HepG2 (cell line): Measurements from ENCODE around the gene LHPP. TPM values are rescaled to one million over a fixed set of nuclear protein-coding genes. Genes with fewer than 3 reads are reported as not detected.
A peak's percentile ranks its signal among the peaks of the same experiment; 100 is the strongest.

Experiments
- AHDC1 ChIP-seq: sonication (generic); formaldehyde crosslinking; IDR thresholded peaks from 2 replicates; pipeline ENCODE4 v1.5.1; 2020; ENCODE audit warnings: mild to moderate bottlenecking, missing genetic modification reagents, borderline replicate concordance
- FOXP4 ChIP-seq: sonication (generic); formaldehyde crosslinking; IDR thresholded peaks from 2 replicates; pipeline ENCODE4 v1.4.0; 2020; ENCODE audit warnings: missing genetic modification reagents
- GMEB1 ChIP-seq: sonication (generic); formaldehyde crosslinking; IDR thresholded peaks from 2 replicates; pipeline ENCODE4 v1.5.1; 2020; ENCODE audit warnings: missing genetic modification reagents, mild to moderate bottlenecking, borderline replicate concordance
- HIVEP1 ChIP-seq: sonication (generic); formaldehyde crosslinking; IDR thresholded peaks from 2 replicates; pipeline ENCODE4 v1.4.0; 2020; ENCODE audit warnings: mild to moderate bottlenecking, missing genetic modification reagents
- HMG20A ChIP-seq: IDR thresholded peaks from 2 replicates; pipeline ENCODE4 v1.6.1; 2016; ENCODE audit warnings: borderline replicate concordance
- HNRNPLL ChIP-seq: fragments of 200-400 bp; formaldehyde crosslinking; IDR thresholded peaks from 2 replicates; pipeline ENCODE4 v1.6.1; 2017; ENCODE audit warnings: mild to moderate bottlenecking, low read depth, low read length; ENCODE audit not compliant: poor library complexity, severe bottlenecking
- NONO ChIP-seq, 2 experiments: fragments of 450-650 bp in 1 of 2; sonication (generic) in 1 of 2; formaldehyde crosslinking in 1 of 2; IDR thresholded peaks in 1 of 2; conservative IDR thresholded peaks in 1 of 2; 2 replicates each; pipeline versions ENCODE4 v1.6.1 to v1.8.0; 2017 to 2022; ENCODE audit warnings: mild to moderate bottlenecking in 1 of 2, missing genetic modification reagents in 1 of 2, moderate library complexity in 1 of 2
- PHF8 ChIP-seq: sonication (generic); formaldehyde crosslinking; IDR thresholded peaks from 2 replicates; pipeline ENCODE4 v1.5.0; 2020; ENCODE audit warnings: missing genetic modification reagents
- PITX1 ChIP-seq: sonication (generic); formaldehyde crosslinking; IDR thresholded peaks from 2 replicates; pipeline ENCODE4 v1.5.1; 2020; ENCODE audit warnings: mild to moderate bottlenecking, missing genetic modification reagents
- PLSCR1 ChIP-seq: sonication (generic); formaldehyde crosslinking; IDR thresholded peaks from 2 replicates; pipeline ENCODE4 v1.5.0; 2020; ENCODE audit warnings: missing genetic modification reagents, mild to moderate bottlenecking, borderline replicate concordance
- POGK ChIP-seq: sonication (generic); formaldehyde crosslinking; conservative IDR thresholded peaks from 2 replicates; pipeline ENCODE4 v1.8.0; 2022; ENCODE audit warnings: mild to moderate bottlenecking, moderate library complexity, missing genetic modification reagents
- YEATS4 ChIP-seq: sonication (generic); formaldehyde crosslinking; IDR thresholded peaks from 2 replicates; pipeline ENCODE4 v1.4.0; 2020; ENCODE audit warnings: missing genetic modification reagents, borderline replicate concordance
- ZMAT3 ChIP-seq: sonication (generic); formaldehyde crosslinking; conservative IDR thresholded peaks from 2 replicates; pipeline ENCODE4 v1.7.0; 2021; ENCODE audit warnings: missing genetic modification reagents
- ZNF263 ChIP-seq: sonication (generic); formaldehyde crosslinking; IDR thresholded peaks from 2 replicates; pipeline ENCODE4 v1.4.0; 2020; ENCODE audit warnings: missing genetic modification reagents
- ZNF629 ChIP-seq: sonication (generic); formaldehyde crosslinking; conservative IDR thresholded peaks from 2 replicates; pipeline ENCODE4 v1.5.0; 2020; ENCODE audit warnings: missing genetic modification reagents
- polyA plus RNA-seq, 8 experiments: library from polyadenylated mRNA; depleted of rRNA in 3 of 8; stranded (reverse) in 7 of 8; unstranded in 1 of 8; fragments of >200 nt; fragmentation: Illumina TruSeq in 4 of 8; extraction: Trizol in 4 of 8; gene quantifications; 2 replicates each; pipeline versions ENCODE4 v1.2.1 to v1.2.3, GENCODE V29; 2011 to 2016; ENCODE audit warnings: low read depth in 4 of 8, missing spikeins in 1 of 8, mixed read lengths in 1 of 8; ENCODE audit not compliant: insufficient read depth in 1 of 8
- total RNA-seq, 5 experiments: library from RNA; depleted of rRNA; stranded (reverse); fragments of >200 nt; fragmentation: Illumina TruSeq; extraction: Trizol; gene quantifications; 2 replicates each; pipeline ENCODE4 v1.2.3, GENCODE V29; 2016; ENCODE audit warnings: low read depth in 1 of 5

LHPP gene
- total and polyA plus RNA-seq, 2 of the 13 experiments (the other 11 are each of a cell fraction or from before 2014, with no cell fraction given): 5.2 to 13.1 TPM

- peak; percentile 14; the same call in 1 of the 2 replicates for TF ChIP-seq GMEB1
- 0 out of 2 replicates have a peak, but pooled peaks have one; percentile 36 for TF ChIP-seq PLSCR1 (CRISPR knock-in tag)
- peak; percentile 71 for TF ChIP-seq ZNF629
- TF ChIP-seq POGK (CRISPR knock-in tag): no peak
- peak; percentile 54 for TF ChIP-seq PITX1 (CRISPR knock-in tag)
- TF ChIP-seq HIVEP1 (CRISPR knock-in tag): peak; percentile 32; the same call in 1 of the 2 replicates
- TF ChIP-seq HMG20A (CRISPR knock-in tag): no peak
- no peak for TF ChIP-seq ZNF263 (CRISPR knock-in tag)
- TF ChIP-seq HNRNPLL: peak; percentile 81
- peak; percentile 55 for TF ChIP-seq PHF8 (CRISPR knock-in tag)
- TF ChIP-seq FOXP4: 0 out of 2 replicates have a peak, but pooled peaks have one; percentile 54
- 0 out of 2 replicates have a peak, but pooled peaks have one; percentile 53 for TF ChIP-seq AHDC1
- TF ChIP-seq ZMAT3 (CRISPR knock-in tag): 0 out of 2 replicates have a peak, but pooled peaks have one; percentile 15
- peak; percentile 49; the same call in 1 of the 2 replicates for TF ChIP-seq YEATS4 (CRISPR knock-in tag)
- TF ChIP-seq NONO (IDR thresholded peaks at IDR 0.05): no peak
- no peak; the same call in 1 of the 2 replicates for TF ChIP-seq NONO (CRISPR knock-in tag; conservative IDR thresholded peaks at IDR 0.05)
Observed at GRCh38 chr10:124418726-124419501, 42.7 kb upstream of the LHPP start, which contains the start of gene OAT (continued).
